Measurements from ENCODE around the gene CYP26B1. TPM values are rescaled to one million over a fixed set of nuclear protein-coding genes. Genes with fewer than 3 reads are reported as not detected.

The CYP26B1 gene
- total and polyA plus RNA-seq, 2 donors (not counting 3 experiments of a cell fraction or from before 2014, with no cell fraction given): 0.30 to 1.1 TPM

- Histone ChIP-seq H3K36me3 (ENCODE audit: control insufficient read depth in 2 of 2, extremely low read depth in 1 of 2, insufficient read depth in 2 of 2, low read length in 2 of 2) (no peaks in the 10 kb centered on the region), H3K9ac (replicated peaks; ENCODE audit: extremely low read depth, insufficient read depth, low read length) (no peak overlapping the region), H4K20me1 (replicated peaks; ENCODE audit: control insufficient read depth, extremely low read depth, insufficient read depth, low read length) (no peaks in the 10 kb centered on the region), H3K79me2 (ENCODE audit: control insufficient read depth, insufficient read depth, low read length) (no peaks in the 10 kb centered on the region), H3K9me1 (replicated peaks; ENCODE audit: control insufficient read depth, extremely low read depth, insufficient read depth, low read length) (no peaks in the 10 kb centered on the region), H3K4me3 (replicated peaks in 1 of 3; ENCODE audit: insufficient read depth in 1 of 3, low read depth in 1 of 3, low read length in 3 of 3) (no peak overlapping the region), H3K9me3 (replicated peaks; ENCODE audit: control insufficient read depth, insufficient read depth, low read length) (no peaks in the 10 kb centered on the region), H2AFZ (ENCODE audit: low read depth, low read length) (no peak overlapping the region), H3K27me3 (ENCODE audit: control insufficient read depth in 2 of 2, insufficient read depth in 2 of 2, low read length in 2 of 2) (peaks cover 6 to 23% of the 10 kb centered on the region in 2 experiments), H3K4me1 (ENCODE audit: control insufficient read depth, extremely low read depth, insufficient read depth, low read length) (no peaks in the 10 kb centered on the region), H3K4me2 (ENCODE audit: insufficient read depth, low read length) (no peak overlapping the region), H3K27ac (ENCODE audit: insufficient read depth, low read depth, low read length) (no peak overlapping the region)
- dilution Hi-C loops (cut with MboI; ENCODE audit: extremely low pct_ligation_motif_present, low sequenced_read_pairs): no loop called here
- DNase-seq (ENCODE audit: low read depth, low spot score) (no peak), FAIRE-seq (no peak)
- ChIA-PET POLR2A (no interaction called here), CTCF (interaction anchor here (0.9 to 1.2 kb wide), 2 partner anchors 10 to 482 kb away, joined by 3 read pairs; no protein-coding TSS in a partner anchor)
- no TSS peak for BruUV-seq (replicated peaks)
- intact Hi-C loops (cut with micrococcal nuclease): no loop called here
- TF ChIP-seq POLR2A (IDR thresholded peaks at IDR 0.05; ENCODE audit: low read depth, low read length) (no peak), MYC (IDR thresholded peaks at IDR 0.05; ENCODE audit: low read depth, low read length) (no peak), MAX (IDR thresholded peaks at IDR 0.05; ENCODE audit: insufficient read depth, insufficient read length) (no peak), EZH2 (IDR thresholded peaks at IDR 0.05; ENCODE audit: borderline replicate concordance, low read depth, low read length, severe bottlenecking) (no peak), POLR2AphosphoS5 (IDR thresholded peaks at IDR 0.05; ENCODE audit: insufficient read depth, low read depth, low read length) (no peak), GATA2 (IDR thresholded peaks at IDR 0.05; ENCODE audit: insufficient read depth, insufficient read length, low read depth, low read length) (no peak), JUN (IDR thresholded peaks at IDR 0.05; ENCODE audit: borderline replicate concordance, insufficient read depth, insufficient read length, low read depth) (no peak)
- TF ChIP-seq, protein P1, sequence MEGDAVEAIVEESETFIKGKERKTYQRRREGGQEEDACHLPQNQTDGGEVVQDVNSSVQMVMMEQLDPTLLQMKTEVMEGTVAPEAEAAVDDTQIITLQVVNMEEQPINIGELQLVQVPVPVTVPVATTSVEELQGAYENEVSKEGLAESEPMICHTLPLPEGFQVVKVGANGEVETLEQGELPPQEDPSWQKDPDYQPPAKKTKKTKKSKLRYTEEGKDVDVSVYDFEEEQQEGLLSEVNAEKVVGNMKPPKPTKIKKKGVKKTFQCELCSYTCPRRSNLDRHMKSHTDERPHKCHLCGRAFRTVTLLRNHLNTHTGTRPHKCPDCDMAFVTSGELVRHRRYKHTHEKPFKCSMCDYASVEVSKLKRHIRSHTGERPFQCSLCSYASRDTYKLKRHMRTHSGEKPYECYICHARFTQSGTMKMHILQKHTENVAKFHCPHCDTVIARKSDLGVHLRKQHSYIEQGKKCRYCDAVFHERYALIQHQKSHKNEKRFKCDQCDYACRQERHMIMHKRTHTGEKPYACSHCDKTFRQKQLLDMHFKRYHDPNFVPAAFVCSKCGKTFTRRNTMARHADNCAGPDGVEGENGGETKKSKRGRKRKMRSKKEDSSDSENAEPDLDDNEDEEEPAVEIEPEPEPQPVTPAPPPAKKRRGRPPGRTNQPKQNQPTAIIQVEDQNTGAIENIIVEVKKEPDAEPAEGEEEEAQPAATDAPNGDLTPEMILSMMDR (IDR thresholded peaks at IDR 0.05; ENCODE audit: extremely low read depth in 1 of 2, insufficient read depth in 1 of 2, low read depth in 1 of 2, low read length in 2 of 2): no peak
These were observed 50.4 kb downstream of the CYP26B1 start for GRCh38 chr2:72097276-72097675.
